ENCODE results near the gene PHF13.

- TF ChIP-seq EZH2phosphoT487 (IDR thresholded peaks at IDR 0.05; ENCODE audit: insufficient read depth, low read depth) (no peak), EZH2 (IDR thresholded peaks at IDR 0.05; ENCODE audit: insufficient read depth, poor library complexity, severe bottlenecking) (no peak)
These were observed 14.2 kb upstream of the PHF13 start for GRCh38 chr1:6599141-6599975.
